Liver (tissue), 9 donors: Measurements from ENCODE around the gene ZC3H12C. TPM values are rescaled to one million over a fixed set of nuclear protein-coding genes. Genes with fewer than 3 reads are reported as not detected.

Experiments used
- DNase-seq: peaks from one replicate; pipeline ENCODE4 v3.0.0-alpha.2; 2017; ENCODE audit warnings: low spot score
- H3K27ac ChIP-seq, 2 donors: one replicate each; pipeline ENCODE4 v1.7.0; 2013; ENCODE audit warnings: inconsistent platforms in 2 of 2, low read length in 2 of 2, control low read depth in 1 of 2, low read depth in 1 of 2, mild to moderate bottlenecking in 1 of 2
- H3K27me3 ChIP-seq, 4 donors: one replicate each; pipeline versions ENCODE4 v1.6.1 to v1.7.0; 2013; ENCODE audit warnings: low read length in 3 of 4, inconsistent platforms in 1 of 4, mild to moderate bottlenecking in 1 of 4, moderate library complexity in 1 of 4; ENCODE audit not compliant: control insufficient read depth in 4 of 4, insufficient read depth in 4 of 4
- H3K36me3 ChIP-seq, 4 donors: one replicate each; pipeline versions ENCODE4 v1.6.1 to v1.7.0; 2013; ENCODE audit warnings: low read length in 3 of 4, mild to moderate bottlenecking in 3 of 4, low read depth in 1 of 4, moderate library complexity in 1 of 4; ENCODE audit not compliant: control insufficient read depth in 4 of 4, insufficient read depth in 3 of 4
- H3K4me1 ChIP-seq, 4 donors: one replicate each; pipeline versions ENCODE4 v1.6.1 to v1.7.0; 2013; ENCODE audit warnings: low read length in 3 of 4, mild to moderate bottlenecking in 3 of 4, moderate library complexity in 1 of 4; ENCODE audit not compliant: control insufficient read depth in 4 of 4, insufficient read depth in 4 of 4
- H3K4me3 ChIP-seq, 3 donors: one replicate each; pipeline versions ENCODE4 v1.6.1 to v1.7.0; 2013; ENCODE audit warnings: low read length in 3 of 3, control low read depth in 1 of 3, low read depth in 1 of 3, mild to moderate bottlenecking in 1 of 3
- H3K9ac ChIP-seq, 2 donors: one replicate each; pipeline ENCODE4 v1.7.0; 2013; ENCODE audit warnings: low read length in 2 of 2, mild to moderate bottlenecking in 2 of 2, moderate library complexity in 2 of 2, control low read depth in 1 of 2, low read depth in 1 of 2
- H3K9me3 ChIP-seq, 4 donors: one replicate each; pipeline versions ENCODE4 v1.6.1 to v1.7.0; 2013; ENCODE audit warnings: low read length in 3 of 4; ENCODE audit not compliant: control insufficient read depth in 4 of 4
- EGR1 ChIP-seq, 2 donors: IDR thresholded peaks; 2 replicates each; pipeline ENCODE4 v1.6.1; 2016 to 2018; ENCODE audit warnings: antibody characterized with exemption in 2 of 2, low read depth in 2 of 2
- FOXA1 ChIP-seq: IDR thresholded peaks from 2 replicates; pipeline ENCODE4 v1.6.1; 2016; ENCODE audit warnings: antibody characterized with exemption
- FOXA2 ChIP-seq: IDR thresholded peaks from 2 replicates; pipeline ENCODE4 v1.6.1; 2016; ENCODE audit warnings: antibody characterized with exemption
- GABPA ChIP-seq, 2 donors: IDR thresholded peaks in 1 of 2; conservative IDR thresholded peaks in 1 of 2; 2 replicates each; pipeline ENCODE4 v1.6.1; 2016; ENCODE audit warnings: antibody characterized with exemption in 2 of 2, mild to moderate bottlenecking in 1 of 2, moderate library complexity in 1 of 2
- HNF4A ChIP-seq, 2 donors: conservative IDR thresholded peaks; 2 replicates each; pipeline ENCODE4 v1.6.1; 2016; ENCODE audit warnings: antibody characterized with exemption in 2 of 2, mild to moderate bottlenecking in 2 of 2
- HNF4G ChIP-seq: IDR thresholded peaks from 2 replicates; pipeline ENCODE4 v1.6.1; 2016; ENCODE audit warnings: antibody characterized with exemption
- JUND ChIP-seq, 2 donors: IDR thresholded peaks; 2 replicates each; pipeline ENCODE4 v1.6.1; 2016; ENCODE audit warnings: antibody characterized with exemption in 2 of 2
- NR2F2 ChIP-seq: IDR thresholded peaks from 2 replicates; pipeline ENCODE4 v1.6.1; 2016; ENCODE audit warnings: antibody characterized with exemption
- RAD21 ChIP-seq, 2 donors: IDR thresholded peaks; 2 replicates each; pipeline ENCODE4 v1.6.1; 2016; ENCODE audit warnings: antibody characterized with exemption in 2 of 2, mild to moderate bottlenecking in 2 of 2
- RXRA ChIP-seq, 2 donors: IDR thresholded peaks; 2 replicates each; pipeline ENCODE4 v1.6.1; 2017 to 2018; ENCODE audit warnings: antibody characterized with exemption in 2 of 2, mild to moderate bottlenecking in 1 of 2
- SP1 ChIP-seq: IDR thresholded peaks from 2 replicates; pipeline ENCODE4 v1.6.1; 2018; ENCODE audit warnings: antibody characterized with exemption, mild to moderate bottlenecking
- TAF1 ChIP-seq: conservative IDR thresholded peaks from 2 replicates; pipeline ENCODE4 v1.6.1; 2016; ENCODE audit warnings: antibody characterized with exemption, mild to moderate bottlenecking
- YY1 ChIP-seq: IDR thresholded peaks from 2 replicates; pipeline ENCODE4 v1.6.1; 2016; ENCODE audit warnings: antibody characterized with exemption, mild to moderate bottlenecking
- WGBS: extraction: QIAGEN DNeasy Blood & Tissue Kit; methylation state at CpG from one replicate; pipeline ENCODE4 v1.1.7; 2013; 5-methylcytosine and 5-hydroxymethylcytosine counted together
- polyA plus RNA-seq, 2 donors: library from polyadenylated mRNA; stranded (reverse) in 1 of 2; unstranded in 1 of 2; fragments of 200-250 nt in 1 of 2; fragments of >200 nt in 1 of 2; fragmentation: Nextera tagmentation in 1 of 2; extraction: Ambion mirVana in 1 of 2; gene quantifications; one replicate each; pipeline versions ENCODE4 v1.2.1 to v1.2.3, GENCODE V29; 2013 to 2015
- total RNA-seq, 2 donors: library from RNA; depleted of rRNA; stranded (reverse); fragments of >200 nt; gene quantifications; one replicate each; pipeline ENCODE4 v1.2.3, GENCODE V29; 2014
- TF ChIP-seq, protein P1 (sequence below): IDR thresholded peaks from 2 replicates; pipeline ENCODE4 v1.6.1; 2016; ENCODE audit warnings: antibody characterized with exemption
- TF ChIP-seq, protein P2 (sequence below): IDR thresholded peaks from 2 replicates; pipeline ENCODE4 v1.6.1; 2016; ENCODE audit warnings: antibody characterized with exemption, mild to moderate bottlenecking
- TF ChIP-seq, protein P3 (sequence below): fragments of 150-350 bp; IDR thresholded peaks from 2 replicates; pipeline ENCODE4 v1.5.1; 2017; ENCODE audit warnings: improper control_type of control experiment, low read depth, low read length; ENCODE audit not compliant: missing input control
- TF ChIP-seq, protein P4 (sequence below): IDR thresholded peaks from 2 replicates; pipeline ENCODE4 v1.6.1; 2016; ENCODE audit warnings: antibody characterized with exemption
- TF ChIP-seq, protein P5 (sequence below): IDR thresholded peaks from 2 replicates; pipeline ENCODE4 v1.6.1; 2016; ENCODE audit warnings: antibody characterized with exemption
- donor health status: healthy.
- donor health status: healthy.
- donor health status: healthy.
- donor health status: healthy.
- donor health status: healthy.

ZC3H12C gene
- total and polyA plus RNA-seq, 4 donors: 0.92 to 9.6 (median 2.3) TPM

DNA sequence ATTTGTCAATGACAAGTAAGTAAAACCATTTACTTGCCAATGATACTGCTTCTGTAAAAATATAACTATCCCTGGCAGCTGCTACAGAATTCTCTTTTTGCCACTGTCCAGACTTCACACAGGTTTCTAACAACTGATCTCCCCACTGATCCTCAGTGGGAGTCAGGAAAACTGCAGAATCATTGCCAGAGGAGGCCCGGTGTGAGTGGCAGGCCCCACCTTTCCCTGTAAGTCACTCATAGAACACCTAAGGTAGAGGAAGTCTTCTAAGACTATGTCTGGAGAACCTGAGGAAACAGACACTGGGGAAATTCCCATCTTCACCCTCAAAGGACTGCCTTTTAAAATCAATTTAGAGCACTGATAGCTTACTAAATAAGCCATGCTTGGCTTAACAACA is 66.3 kb downstream of the ZC3H12C start:
- Histone ChIP-seq H3K27me3 (no peaks in the 10 kb centered on the region), H3K36me3 (peaks cover 0 to 19% (median 11%) of the 10 kb centered on the region in 4 donors), H3K9ac (no peak overlapping the region), H3K27ac (no peak overlapping the region), H3K9me3 (no peaks in the 10 kb centered on the region), H3K4me1 (peaks cover 0 to 5% (median 2%) of the 10 kb centered on the region in 4 donors), H3K4me3 (no peak overlapping the region)
- TF ChIP-seq, protein P1, sequence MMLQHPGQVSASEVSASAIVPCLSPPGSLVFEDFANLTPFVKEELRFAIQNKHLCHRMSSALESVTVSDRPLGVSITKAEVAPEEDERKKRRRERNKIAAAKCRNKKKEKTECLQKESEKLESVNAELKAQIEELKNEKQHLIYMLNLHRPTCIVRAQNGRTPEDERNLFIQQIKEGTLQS: no peak
- TF ChIP-seq HNF4G (no peak), RAD21 (IDR thresholded peaks at IDR 0.05) (no peak), FOXA1 (no peak), JUND (IDR thresholded peaks at IDR 0.05) (no peak), TAF1 (no peak), SP1 (no peak), GABPA (IDR thresholded peaks at IDR 0.05 in 1 of 2, conservative IDR thresholded peaks at IDR 0.05 in 1 of 2) (no peak), HNF4A (conservative IDR thresholded peaks at IDR 0.05) (no peak), EGR1 (IDR thresholded peaks at IDR 0.05; ENCODE audit: low read depth in 2 of 2) (no peak), NR2F2 (no peak), RXRA (IDR thresholded peaks at IDR 0.05) (no peak), YY1 (no peak), FOXA2 (no peak)
- TF ChIP-seq, protein P2, sequence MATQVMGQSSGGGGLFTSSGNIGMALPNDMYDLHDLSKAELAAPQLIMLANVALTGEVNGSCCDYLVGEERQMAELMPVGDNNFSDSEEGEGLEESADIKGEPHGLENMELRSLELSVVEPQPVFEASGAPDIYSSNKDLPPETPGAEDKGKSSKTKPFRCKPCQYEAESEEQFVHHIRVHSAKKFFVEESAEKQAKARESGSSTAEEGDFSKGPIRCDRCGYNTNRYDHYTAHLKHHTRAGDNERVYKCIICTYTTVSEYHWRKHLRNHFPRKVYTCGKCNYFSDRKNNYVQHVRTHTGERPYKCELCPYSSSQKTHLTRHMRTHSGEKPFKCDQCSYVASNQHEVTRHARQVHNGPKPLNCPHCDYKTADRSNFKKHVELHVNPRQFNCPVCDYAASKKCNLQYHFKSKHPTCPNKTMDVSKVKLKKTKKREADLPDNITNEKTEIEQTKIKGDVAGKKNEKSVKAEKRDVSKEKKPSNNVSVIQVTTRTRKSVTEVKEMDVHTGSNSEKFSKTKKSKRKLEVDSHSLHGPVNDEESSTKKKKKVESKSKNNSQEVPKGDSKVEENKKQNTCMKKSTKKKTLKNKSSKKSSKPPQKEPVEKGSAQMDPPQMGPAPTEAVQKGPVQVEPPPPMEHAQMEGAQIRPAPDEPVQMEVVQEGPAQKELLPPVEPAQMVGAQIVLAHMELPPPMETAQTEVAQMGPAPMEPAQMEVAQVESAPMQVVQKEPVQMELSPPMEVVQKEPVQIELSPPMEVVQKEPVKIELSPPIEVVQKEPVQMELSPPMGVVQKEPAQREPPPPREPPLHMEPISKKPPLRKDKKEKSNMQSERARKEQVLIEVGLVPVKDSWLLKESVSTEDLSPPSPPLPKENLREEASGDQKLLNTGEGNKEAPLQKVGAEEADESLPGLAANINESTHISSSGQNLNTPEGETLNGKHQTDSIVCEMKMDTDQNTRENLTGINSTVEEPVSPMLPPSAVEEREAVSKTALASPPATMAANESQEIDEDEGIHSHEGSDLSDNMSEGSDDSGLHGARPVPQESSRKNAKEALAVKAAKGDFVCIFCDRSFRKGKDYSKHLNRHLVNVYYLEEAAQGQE: no peak
- TF ChIP-seq, protein P3, sequence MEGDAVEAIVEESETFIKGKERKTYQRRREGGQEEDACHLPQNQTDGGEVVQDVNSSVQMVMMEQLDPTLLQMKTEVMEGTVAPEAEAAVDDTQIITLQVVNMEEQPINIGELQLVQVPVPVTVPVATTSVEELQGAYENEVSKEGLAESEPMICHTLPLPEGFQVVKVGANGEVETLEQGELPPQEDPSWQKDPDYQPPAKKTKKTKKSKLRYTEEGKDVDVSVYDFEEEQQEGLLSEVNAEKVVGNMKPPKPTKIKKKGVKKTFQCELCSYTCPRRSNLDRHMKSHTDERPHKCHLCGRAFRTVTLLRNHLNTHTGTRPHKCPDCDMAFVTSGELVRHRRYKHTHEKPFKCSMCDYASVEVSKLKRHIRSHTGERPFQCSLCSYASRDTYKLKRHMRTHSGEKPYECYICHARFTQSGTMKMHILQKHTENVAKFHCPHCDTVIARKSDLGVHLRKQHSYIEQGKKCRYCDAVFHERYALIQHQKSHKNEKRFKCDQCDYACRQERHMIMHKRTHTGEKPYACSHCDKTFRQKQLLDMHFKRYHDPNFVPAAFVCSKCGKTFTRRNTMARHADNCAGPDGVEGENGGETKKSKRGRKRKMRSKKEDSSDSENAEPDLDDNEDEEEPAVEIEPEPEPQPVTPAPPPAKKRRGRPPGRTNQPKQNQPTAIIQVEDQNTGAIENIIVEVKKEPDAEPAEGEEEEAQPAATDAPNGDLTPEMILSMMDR: no peak
- TF ChIP-seq, protein P4, sequence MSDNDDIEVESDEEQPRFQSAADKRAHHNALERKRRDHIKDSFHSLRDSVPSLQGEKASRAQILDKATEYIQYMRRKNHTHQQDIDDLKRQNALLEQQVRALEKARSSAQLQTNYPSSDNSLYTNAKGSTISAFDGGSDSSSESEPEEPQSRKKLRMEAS: no peak
- TF ChIP-seq, protein P5, sequence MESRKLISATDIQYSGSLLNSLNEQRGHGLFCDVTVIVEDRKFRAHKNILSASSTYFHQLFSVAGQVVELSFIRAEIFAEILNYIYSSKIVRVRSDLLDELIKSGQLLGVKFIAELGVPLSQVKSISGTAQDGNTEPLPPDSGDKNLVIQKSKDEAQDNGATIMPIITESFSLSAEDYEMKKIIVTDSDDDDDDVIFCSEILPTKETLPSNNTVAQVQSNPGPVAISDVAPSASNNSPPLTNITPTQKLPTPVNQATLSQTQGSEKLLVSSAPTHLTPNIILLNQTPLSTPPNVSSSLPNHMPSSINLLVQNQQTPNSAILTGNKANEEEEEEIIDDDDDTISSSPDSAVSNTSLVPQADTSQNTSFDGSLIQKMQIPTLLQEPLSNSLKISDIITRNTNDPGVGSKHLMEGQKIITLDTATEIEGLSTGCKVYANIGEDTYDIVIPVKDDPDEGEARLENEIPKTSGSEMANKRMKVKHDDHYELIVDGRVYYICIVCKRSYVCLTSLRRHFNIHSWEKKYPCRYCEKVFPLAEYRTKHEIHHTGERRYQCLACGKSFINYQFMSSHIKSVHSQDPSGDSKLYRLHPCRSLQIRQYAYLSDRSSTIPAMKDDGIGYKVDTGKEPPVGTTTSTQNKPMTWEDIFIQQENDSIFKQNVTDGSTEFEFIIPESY: no peak
- 89% methylated on average over 1 of the region's 1 CpG for WGBS
- DNase-seq: no peak
